Measurements from ENCODE around the gene RMND5A. TPM values are rescaled to one million over a fixed set of nuclear protein-coding genes. Genes with fewer than 3 reads are reported as not detected.
A peak's percentile ranks its signal among the peaks of the same experiment; 100 is the strongest.

Gene RMND5A
- total RNA-seq, 2 experiments from 2014 or later, result 56.5 to 57.3 TPM

DNA sequence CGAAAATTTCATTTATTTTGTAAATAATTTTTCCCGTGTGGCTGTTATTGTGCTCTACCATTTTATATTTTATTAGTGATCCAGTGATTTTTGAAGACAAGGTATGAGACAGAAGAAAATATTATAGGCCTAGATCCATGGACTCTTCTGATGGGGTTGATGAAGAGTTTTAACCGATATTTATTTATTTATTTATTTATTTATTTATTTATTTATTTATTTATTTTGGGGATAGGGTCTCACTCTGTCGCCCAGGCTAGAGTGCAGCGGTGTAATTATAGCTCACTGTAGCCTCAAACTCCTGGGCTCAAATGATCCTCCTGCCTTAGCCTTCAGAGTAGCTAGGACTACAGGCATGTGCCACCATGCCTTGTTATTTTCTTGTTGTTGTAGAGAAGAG, 33.6 kb upstream of the RMND5A start:
- DNase-seq (no peak), ATAC-seq (no peak)
- H3K4me1 Mint-ChIP-seq (ENCODE audit: low read depth), result no peaks in the 10 kb centered on the region
- ChIA-PET CTCF (no interaction called here), POLR2A (no interaction called here)
- intact Hi-C loops (cut with micrococcal nuclease), result no loop called here
- H3K4me3 Mint-ChIP-seq, result no peak overlapping the region
- H3K27ac Mint-ChIP-seq, result no peak overlapping the region
- H3K27me3 Mint-ChIP-seq, result no peaks in the 10 kb centered on the region
- H3K36me3 Mint-ChIP-seq (ENCODE audit: low read depth), result no peaks in the 10 kb centered on the region
- TF ChIP-seq, protein P1, sequence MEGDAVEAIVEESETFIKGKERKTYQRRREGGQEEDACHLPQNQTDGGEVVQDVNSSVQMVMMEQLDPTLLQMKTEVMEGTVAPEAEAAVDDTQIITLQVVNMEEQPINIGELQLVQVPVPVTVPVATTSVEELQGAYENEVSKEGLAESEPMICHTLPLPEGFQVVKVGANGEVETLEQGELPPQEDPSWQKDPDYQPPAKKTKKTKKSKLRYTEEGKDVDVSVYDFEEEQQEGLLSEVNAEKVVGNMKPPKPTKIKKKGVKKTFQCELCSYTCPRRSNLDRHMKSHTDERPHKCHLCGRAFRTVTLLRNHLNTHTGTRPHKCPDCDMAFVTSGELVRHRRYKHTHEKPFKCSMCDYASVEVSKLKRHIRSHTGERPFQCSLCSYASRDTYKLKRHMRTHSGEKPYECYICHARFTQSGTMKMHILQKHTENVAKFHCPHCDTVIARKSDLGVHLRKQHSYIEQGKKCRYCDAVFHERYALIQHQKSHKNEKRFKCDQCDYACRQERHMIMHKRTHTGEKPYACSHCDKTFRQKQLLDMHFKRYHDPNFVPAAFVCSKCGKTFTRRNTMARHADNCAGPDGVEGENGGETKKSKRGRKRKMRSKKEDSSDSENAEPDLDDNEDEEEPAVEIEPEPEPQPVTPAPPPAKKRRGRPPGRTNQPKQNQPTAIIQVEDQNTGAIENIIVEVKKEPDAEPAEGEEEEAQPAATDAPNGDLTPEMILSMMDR (IDR thresholded peaks at IDR 0.05), result no peak
- no peaks in the 10 kb centered on the region for H3K9me3 Mint-ChIP-seq

DNA sequence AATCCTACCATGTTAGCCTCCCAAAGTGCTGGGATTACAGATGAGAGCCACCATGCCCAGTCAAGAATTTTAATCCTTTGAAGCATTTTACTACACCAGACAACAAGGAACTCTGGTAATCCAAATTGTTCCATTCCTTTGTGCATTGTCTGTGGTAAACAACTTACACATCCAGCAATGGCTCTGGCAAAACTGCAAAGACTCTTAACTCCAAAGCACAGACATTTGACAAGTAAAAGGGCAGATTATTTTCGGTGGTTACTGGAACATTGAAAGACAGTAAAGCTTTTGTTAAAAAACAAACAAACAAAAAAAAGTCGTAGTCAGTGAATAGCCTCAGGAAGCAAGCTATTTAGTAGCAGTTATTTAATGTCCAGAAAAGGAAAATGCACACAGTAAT, 33.2 kb upstream of the RMND5A start:
- intact Hi-C loops (cut with micrococcal nuclease), result no loop called here
- DNase-seq, result no peak
- Mint-ChIP-seq H3K4me3 (no peak overlapping the region), H3K9me3 (peaks cover under 1% of the 10 kb centered on the region), H3K27me3 (no peaks in the 10 kb centered on the region), H3K27ac (no peak overlapping the region), H3K36me3 (ENCODE audit: low read depth) (peaks cover 1% of the 10 kb centered on the region), H3K4me1 (ENCODE audit: low read depth) (no peaks in the 10 kb centered on the region)
- POLR2A ChIA-PET, result no interaction called here
- CTCF ChIA-PET, result no interaction called here
- TF ChIP-seq, protein P1 (IDR thresholded peaks at IDR 0.05), result no peak
- no peak for ATAC-seq

DNA sequence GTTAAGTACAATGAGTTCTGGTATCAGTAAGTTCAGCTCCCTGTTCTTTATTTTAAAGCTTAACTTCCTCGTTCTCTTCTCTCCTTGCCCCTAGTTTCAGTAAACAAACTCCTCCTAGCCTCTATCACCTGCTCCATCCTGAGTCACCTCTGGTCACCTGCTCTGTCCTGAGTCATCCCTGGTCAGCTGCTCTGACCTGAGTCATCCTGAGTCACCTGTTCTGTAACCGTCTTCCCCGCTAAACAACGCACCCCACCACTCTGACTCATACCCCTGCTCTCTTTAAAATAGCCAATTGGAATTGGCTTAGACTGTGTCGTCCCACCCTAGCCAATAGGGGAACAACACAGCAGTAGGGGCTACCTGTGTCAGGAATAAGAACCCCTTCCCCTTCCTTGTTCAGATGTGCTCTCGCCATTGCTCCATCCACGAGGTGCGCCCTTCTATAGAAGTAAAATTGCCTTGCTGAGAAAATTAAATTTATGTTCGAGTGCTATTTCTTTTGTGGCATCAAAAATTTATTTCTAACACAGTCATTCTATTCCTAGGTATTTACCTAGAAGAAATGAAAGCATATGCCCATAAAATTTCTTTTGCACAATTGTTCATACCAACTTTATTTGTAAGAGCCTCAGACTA, 24.9 kb upstream of the RMND5A start:
- H3K27ac Mint-ChIP-seq, result no peak overlapping the region
- H3K4me1 Mint-ChIP-seq (ENCODE audit: low read depth), result peaks cover 10% of the 10 kb centered on the region
- H3K9me3 Mint-ChIP-seq, result peaks cover 27% of the 10 kb centered on the region
- H3K4me3 Mint-ChIP-seq, result no peak overlapping the region
- POLR2A ChIA-PET, result no interaction called here
- intact Hi-C loops (cut with micrococcal nuclease), result no loop called here
- H3K27me3 Mint-ChIP-seq, result no peaks in the 10 kb centered on the region
- CTCF ChIA-PET, result no interaction called here
- ATAC-seq (peak; percentile 42), DNase-seq (peak; percentile 40)
- TF ChIP-seq, protein P1 (IDR thresholded peaks at IDR 0.05), result no peak
- peaks cover 25% of the 10 kb centered on the region for H3K36me3 Mint-ChIP-seq (ENCODE audit: low read depth)

DNA sequence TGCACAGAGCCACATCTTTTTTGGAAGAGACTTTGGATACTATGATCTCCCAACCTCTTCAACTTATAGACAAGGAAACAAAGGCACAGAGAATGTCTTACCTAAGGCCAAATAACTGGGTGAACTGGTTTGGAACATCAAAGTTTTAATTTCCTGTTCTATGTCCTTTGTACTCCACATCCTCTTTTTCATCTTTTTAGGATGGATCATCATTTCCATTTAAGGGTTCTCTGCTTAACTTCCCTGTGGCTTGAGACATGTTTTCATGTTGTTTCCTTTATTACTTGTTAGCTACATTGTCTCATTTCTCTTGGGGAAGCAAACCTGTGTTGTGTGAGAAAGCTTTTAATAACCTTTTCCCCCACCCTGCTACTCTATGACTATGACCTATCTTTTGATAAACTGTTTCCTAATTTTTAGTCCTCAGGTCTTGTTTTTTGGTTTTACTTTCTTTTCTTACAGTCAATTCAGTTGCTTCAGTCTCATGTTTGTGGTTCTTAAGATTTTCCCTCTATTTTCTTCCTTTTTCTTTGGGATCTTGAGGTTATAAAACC, 22.5 kb upstream of the RMND5A start:
- intact Hi-C loops (cut with micrococcal nuclease), result no loop called here
- no peak for ATAC-seq
- CTCF ChIA-PET, result no interaction called here

DNA sequence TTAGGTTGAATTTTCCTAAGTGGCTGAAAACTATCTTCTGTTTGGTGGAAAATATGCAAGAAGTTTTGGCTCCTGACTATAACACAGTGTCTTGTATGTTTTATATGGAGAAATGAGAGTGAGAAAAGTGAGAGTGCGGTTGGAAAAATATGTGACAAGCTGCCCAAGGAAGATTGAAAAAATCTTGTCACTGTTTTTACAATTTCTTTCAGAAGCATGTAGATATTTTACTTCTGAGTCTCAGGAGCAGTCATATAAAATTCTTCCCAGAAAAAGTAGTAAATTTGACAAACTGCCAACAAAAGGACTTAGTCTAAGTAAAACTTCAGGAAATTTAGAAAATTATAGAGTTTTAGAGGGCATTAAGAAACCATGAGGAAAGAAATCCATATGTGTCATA, 19.4 kb upstream of the RMND5A start:
- TF ChIP-seq, protein P1 (IDR thresholded peaks at IDR 0.05), result no peak
- ChIA-PET POLR2A (no interaction called here), CTCF (no interaction called here)
- no peak for DNase-seq
- H3K36me3 Mint-ChIP-seq (ENCODE audit: low read depth), result peaks cover 9% of the 10 kb centered on the region
- peaks cover 10% of the 10 kb centered on the region for H3K4me1 Mint-ChIP-seq (ENCODE audit: low read depth)
- intact Hi-C loops (cut with micrococcal nuclease), result no loop called here
- no peaks in the 10 kb centered on the region for H3K27me3 Mint-ChIP-seq
- no peak overlapping the region for H3K4me3 Mint-ChIP-seq
- no peak overlapping the region for H3K27ac Mint-ChIP-seq
- H3K9me3 Mint-ChIP-seq, result peaks cover 4% of the 10 kb centered on the region
- no peak for ATAC-seq

More for the DNA sequence above, 22.5 kb upstream of the RMND5A start:
- Mint-ChIP-seq H3K36me3 (ENCODE audit: low read depth) (peaks cover 23% of the 10 kb centered on the region), H3K4me3 (no peak overlapping the region), H3K9me3 (peaks cover 25% of the 10 kb centered on the region), H3K27ac (no peak overlapping the region), H3K4me1 (ENCODE audit: low read depth) (peaks cover 10% of the 10 kb centered on the region), H3K27me3 (no peaks in the 10 kb centered on the region)
- POLR2A ChIA-PET, result interaction anchor here (0.6 kb wide), 1 partner anchor 298 kb away, joined by 3 read pairs; no protein-coding TSS in a partner anchor
- TF ChIP-seq, protein P1 (IDR thresholded peaks at IDR 0.05), result no peak
- no peak for DNase-seq
